C4-2B (cell line): ENCODE data around the gene HDAC5.

Source experiments
- CTCF ChIP-seq: fragments of 450-650 bp; conservative IDR thresholded peaks from 2 replicates; pipeline ENCODE4 v1.5.1; 2017; ENCODE audit warnings: mild to moderate bottlenecking
- ZFX ChIP-seq: fragments of 450-650 bp; IDR thresholded peaks from 2 replicates; pipeline ENCODE4 v1.6.1; 2017

DNA sequence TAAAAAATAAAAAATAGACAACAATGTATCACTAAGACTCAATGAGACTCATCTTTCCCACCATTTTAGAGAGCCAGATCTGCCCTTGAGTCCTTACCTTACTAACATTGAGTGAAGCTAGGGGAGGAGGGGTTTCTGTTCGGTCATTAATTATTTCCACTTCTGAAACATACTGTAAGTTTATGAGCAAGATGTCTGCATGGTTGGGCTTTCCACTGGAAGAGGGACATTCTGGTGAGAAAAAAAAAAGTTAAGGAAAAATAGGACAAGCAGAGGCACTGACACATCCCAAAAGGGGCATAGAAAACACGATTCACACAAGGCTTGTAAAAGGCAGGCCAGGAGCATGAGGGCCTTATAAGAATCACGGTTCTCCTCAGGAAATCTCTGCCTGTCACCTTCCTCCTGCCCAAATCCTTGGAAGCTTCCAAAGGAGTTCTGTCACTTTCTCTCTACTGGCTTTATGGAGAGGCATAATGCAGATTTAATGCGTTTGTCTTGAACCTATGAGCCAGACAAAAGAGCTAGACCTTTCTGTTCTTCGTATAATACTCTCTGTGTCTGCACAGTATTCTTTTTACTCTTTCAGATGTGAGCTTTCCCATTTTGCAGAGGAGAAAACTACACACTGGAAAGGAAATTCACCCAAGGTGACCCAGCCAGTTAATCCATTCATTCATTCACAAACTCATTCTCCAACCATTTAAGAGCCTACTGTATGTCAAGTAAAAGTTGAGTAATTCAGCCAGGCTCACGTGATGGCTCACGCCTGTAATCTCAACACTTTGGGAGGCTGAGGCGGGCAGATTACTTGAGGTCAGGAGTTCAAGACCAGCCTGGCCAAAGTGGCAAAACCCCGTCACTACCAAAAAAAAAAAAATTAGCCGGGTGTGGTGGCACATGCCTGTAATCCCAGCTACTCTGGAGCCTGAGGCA lies 59.5 kb downstream of the HDAC5 start:
- TF ChIP-seq CTCF, result no peak
- no peak for TF ChIP-seq ZFX
